ENCODE data around the gene DTNA. TPM values are rescaled to one million over a fixed set of nuclear protein-coding genes. Genes with fewer than 3 reads are reported as not detected.
A peak's percentile ranks its signal among the peaks of the same experiment; 100 is the strongest.

DTNA gene
- total and polyA plus RNA-seq, 12 donors, result 6.3 to 43.9 (median 22.3) TPM

DNA sequence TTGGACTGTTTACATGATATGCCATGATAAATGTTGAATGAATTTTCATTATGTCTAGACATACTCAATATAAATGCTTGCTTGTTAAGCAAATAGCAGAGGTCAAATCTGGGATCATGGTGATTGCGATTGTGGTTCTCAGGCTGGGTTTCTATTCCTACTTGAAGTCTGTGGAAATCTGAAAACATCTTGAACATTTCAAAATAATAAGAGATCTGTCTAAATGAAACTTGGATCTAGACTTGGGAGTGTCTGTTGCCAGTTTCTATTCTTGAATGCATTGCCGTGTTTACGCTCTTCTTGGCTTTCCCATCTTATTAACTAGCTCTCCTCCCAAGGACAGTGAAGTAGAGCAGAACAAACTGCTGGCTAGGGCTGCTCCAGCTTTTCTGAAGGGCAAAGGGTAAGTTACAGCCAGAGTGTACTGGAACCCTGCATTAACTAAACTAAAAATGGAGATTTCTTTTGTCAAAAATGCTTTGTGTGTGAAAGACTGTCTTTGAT lies 127.7 kb downstream of the DTNA start:
- Histone ChIP-seq H3K27me3 (no peaks in the 10 kb centered on the region), H3K4me3 (no peak overlapping the region), H3K27ac (peak overlapping the region in 1 of 5 donors; percentile 20), H3K4me1 (replicated peaks in 1 of 2) (no peaks in the 10 kb centered on the region), H3K9me3 (replicated peaks in 1 of 3) (no peaks in the 10 kb centered on the region), H3K36me3 (replicated peaks in 1 of 2) (no peaks in the 10 kb centered on the region)
- intact Hi-C loops (cut with DNase I), result no loop called here
- peak in 2 of 7 donors; percentile 2 to 11 for DNase-seq
- TF ChIP-seq, protein P1, sequence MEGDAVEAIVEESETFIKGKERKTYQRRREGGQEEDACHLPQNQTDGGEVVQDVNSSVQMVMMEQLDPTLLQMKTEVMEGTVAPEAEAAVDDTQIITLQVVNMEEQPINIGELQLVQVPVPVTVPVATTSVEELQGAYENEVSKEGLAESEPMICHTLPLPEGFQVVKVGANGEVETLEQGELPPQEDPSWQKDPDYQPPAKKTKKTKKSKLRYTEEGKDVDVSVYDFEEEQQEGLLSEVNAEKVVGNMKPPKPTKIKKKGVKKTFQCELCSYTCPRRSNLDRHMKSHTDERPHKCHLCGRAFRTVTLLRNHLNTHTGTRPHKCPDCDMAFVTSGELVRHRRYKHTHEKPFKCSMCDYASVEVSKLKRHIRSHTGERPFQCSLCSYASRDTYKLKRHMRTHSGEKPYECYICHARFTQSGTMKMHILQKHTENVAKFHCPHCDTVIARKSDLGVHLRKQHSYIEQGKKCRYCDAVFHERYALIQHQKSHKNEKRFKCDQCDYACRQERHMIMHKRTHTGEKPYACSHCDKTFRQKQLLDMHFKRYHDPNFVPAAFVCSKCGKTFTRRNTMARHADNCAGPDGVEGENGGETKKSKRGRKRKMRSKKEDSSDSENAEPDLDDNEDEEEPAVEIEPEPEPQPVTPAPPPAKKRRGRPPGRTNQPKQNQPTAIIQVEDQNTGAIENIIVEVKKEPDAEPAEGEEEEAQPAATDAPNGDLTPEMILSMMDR (IDR thresholded peaks at IDR 0.05), result no peak
- TF ChIP-seq POLR2A (IDR thresholded peaks at IDR 0.05), result no peak
- 31 to 48% (median 39%) methylated on average over 3 of the region's 3 CpGs for whole genome bisulfite sequencing, 4 donors

DNA sequence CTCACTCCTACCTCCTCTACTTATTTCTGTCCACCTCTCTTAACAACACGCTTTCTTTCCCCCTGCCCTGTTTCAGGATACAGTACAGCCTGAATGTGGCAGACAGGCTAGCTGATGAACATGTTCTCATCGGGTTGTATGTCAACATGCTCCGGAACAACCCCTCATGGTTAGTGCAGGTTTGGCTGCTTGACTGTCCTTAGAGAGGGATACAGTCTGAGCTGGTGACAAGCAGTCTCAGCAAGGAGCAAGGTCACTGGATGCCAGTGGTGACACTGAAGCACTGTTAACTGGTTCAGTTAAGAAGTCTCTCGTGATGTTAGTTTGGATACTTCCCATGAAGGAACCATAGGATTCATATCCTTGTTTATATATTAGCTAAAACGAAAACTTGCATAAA lies 128.6 kb downstream of the DTNA start:
- Histone ChIP-seq H3K27ac (no peak overlapping the region), H3K36me3 (replicated peaks in 1 of 2) (no peaks in the 10 kb centered on the region), H3K9me3 (replicated peaks in 1 of 3) (no peaks in the 10 kb centered on the region), H3K27me3 (no peaks in the 10 kb centered on the region), H3K4me3 (no peak overlapping the region), H3K4me1 (replicated peaks in 1 of 2) (no peaks in the 10 kb centered on the region)
- no peak for TF ChIP-seq POLR2A (IDR thresholded peaks at IDR 0.05)
- TF ChIP-seq, protein P1 (IDR thresholded peaks at IDR 0.05), result no peak
- WGBS, 4 donors, result 85 to 88% (median 87%) methylated on average over 5 of the region's 5 CpGs
- no peak for DNase-seq
- intact Hi-C loops (cut with DNase I), result no loop called here

DNA sequence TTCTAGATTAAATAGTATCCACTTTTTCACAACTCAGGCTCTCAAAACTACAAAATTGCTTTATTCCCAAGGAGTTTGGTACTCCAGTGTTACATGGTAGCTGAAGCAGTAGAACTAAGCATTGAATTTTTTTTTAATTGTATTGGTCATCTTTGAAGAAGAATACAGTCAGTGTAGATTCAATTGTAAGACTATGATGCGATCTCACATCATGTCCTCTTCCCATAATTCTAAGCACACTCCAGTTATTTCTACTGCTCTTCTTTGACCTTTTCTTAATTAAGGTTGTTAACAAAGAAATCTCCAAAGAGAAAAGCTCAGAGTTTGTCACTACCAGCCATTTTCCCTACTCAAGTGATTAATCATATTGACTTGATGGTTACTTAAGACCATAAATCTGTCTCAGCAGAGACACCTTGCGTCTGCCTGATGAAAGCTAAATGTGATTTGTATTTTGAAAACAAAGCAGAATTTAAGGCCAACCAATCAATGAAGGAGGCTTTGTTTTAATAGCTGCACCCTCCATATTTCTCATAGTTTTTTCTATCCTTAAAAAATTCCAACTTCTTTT lies 130.2 kb downstream of the DTNA start:
- Histone ChIP-seq H3K27ac (no peak overlapping the region), H3K27me3 (no peaks in the 10 kb centered on the region), H3K36me3 (replicated peaks in 1 of 2) (no peaks in the 10 kb centered on the region), H3K9me3 (replicated peaks in 1 of 3) (no peaks in the 10 kb centered on the region), H3K4me3 (no peak overlapping the region), H3K4me1 (replicated peaks in 1 of 2) (no peaks in the 10 kb centered on the region)
- TF ChIP-seq POLR2A (IDR thresholded peaks at IDR 0.05), result no peak
- TF ChIP-seq, protein P1 (IDR thresholded peaks at IDR 0.05), result no peak
- DNase-seq, result no peak
- intact Hi-C loops (cut with DNase I), result no loop called here
- WGBS, 4 donors, result 87 to 94% (median 91%) methylated on average over 2 of the region's 2 CpGs

DNA sequence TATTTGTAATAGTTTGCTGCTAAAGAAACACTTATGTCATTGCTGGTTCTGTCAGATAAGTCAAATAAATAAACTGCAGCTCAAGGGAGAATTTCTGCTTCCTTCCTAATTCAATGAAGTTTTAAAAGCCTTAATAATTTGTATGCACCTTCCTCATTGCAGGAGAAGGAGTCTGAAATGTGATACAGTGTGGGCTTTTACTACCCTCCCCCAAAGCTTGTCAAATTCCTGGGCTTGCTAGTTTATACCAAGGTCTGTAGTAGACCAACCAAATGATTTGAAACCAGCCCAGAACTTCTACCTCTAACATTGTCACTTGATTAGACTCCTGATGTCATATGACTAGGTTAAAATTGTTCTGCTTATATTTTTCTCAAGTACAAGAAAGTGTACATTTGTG lies 131.8 kb downstream of the DTNA start:
- intact Hi-C loops (cut with DNase I), result no loop called here
- TF ChIP-seq, protein P1 (IDR thresholded peaks at IDR 0.05), result no peak
- TF ChIP-seq POLR2A (IDR thresholded peaks at IDR 0.05), result no peak
- H3K9me3 ChIP-seq (replicated peaks in 1 of 3), result no peaks in the 10 kb centered on the region
- no peaks in the 10 kb centered on the region for H3K27me3 ChIP-seq
- no peak overlapping the region for H3K4me3 ChIP-seq
- H3K36me3 ChIP-seq (replicated peaks in 1 of 2), result no peaks in the 10 kb centered on the region
- DNase-seq, result no peak
- H3K27ac ChIP-seq, result no peak overlapping the region
- no peaks in the 10 kb centered on the region for H3K4me1 ChIP-seq (replicated peaks in 1 of 2)

All from adrenal gland (tissue), 12 donors.